Measurements from ENCODE around the gene CAMTA1. TPM values are rescaled to one million over a fixed set of nuclear protein-coding genes. Genes with fewer than 3 reads are reported as not detected.

The CAMTA1 gene
- polyA plus RNA-seq, 1 donor from 2014 or later, result 162 TPM

GRCh38 chr1:7716506-7716905 is 931.3 kb downstream of the CAMTA1 start:
- Histone ChIP-seq H2AFZ (ENCODE audit: low read depth, low read length) (no peak overlapping the region), H3K4me2 (ENCODE audit: low read length) (no peak overlapping the region), H3K27me3 (ENCODE audit: insufficient read depth, low read depth, low read length) (no peaks in the 10 kb centered on the region), H3K9me2 (ENCODE audit: insufficient read depth, low read length) (no peaks in the 10 kb centered on the region), H3F3A (ENCODE audit: insufficient read depth, low read length, poor library complexity, severe bottlenecking) (no peaks in the 10 kb centered on the region), H3K9me3 (ENCODE audit: low read length) (no peaks in the 10 kb centered on the region), H3K4me3 (ENCODE audit: low read length) (no peak overlapping the region), H4K20me1 (ENCODE audit: insufficient read depth) (peaks cover 45% of the 10 kb centered on the region), H3K36me3 (ENCODE audit: insufficient read depth, low read length) (peaks cover 8% of the 10 kb centered on the region), H3K27ac (ENCODE audit: low read length) (no peak overlapping the region), H3K9ac (ENCODE audit: low read length) (no peak overlapping the region), H3K79me2 (replicated peaks; ENCODE audit: insufficient read depth, low read length) (peaks cover 84% of the 10 kb centered on the region)
- TF ChIP-seq SMC3 (conservative IDR thresholded peaks at IDR 0.05; ENCODE audit: poor library complexity) (no peak), POLR2AphosphoS5 (IDR thresholded peaks at IDR 0.05) (peak; percentile 12)

GRCh38 chr1:7717748-7718368 is 932.6 kb downstream of the CAMTA1 start:
- no peak for TF ChIP-seq EP300 (conservative IDR thresholded peaks at IDR 0.05; ENCODE audit: poor library complexity, severe bottlenecking)
- no peaks in the 10 kb centered on the region for H3K9me3 ChIP-seq (ENCODE audit: low read length)

GRCh38 chr1:7719468-7720094 is 934.3 kb downstream of the CAMTA1 start:
- H3K9me3 ChIP-seq (ENCODE audit: low read length), result no peaks in the 10 kb centered on the region
- no peak overlapping the region for H2AFZ ChIP-seq (ENCODE audit: low read depth, low read length)
- H4K20me1 ChIP-seq (ENCODE audit: insufficient read depth), result peaks cover 41% of the 10 kb centered on the region
- H3K36me3 ChIP-seq (ENCODE audit: insufficient read depth, low read length), result no peaks in the 10 kb centered on the region
- H3K27me3 ChIP-seq (ENCODE audit: insufficient read depth, low read depth, low read length), result no peaks in the 10 kb centered on the region
- H3K9ac ChIP-seq (ENCODE audit: low read length), result no peak overlapping the region
- H3F3A ChIP-seq (ENCODE audit: insufficient read depth, low read length, poor library complexity, severe bottlenecking), result no peaks in the 10 kb centered on the region
- H3K4me2 ChIP-seq (ENCODE audit: low read length), result no peak overlapping the region
- no peak for TF ChIP-seq TAF1 (IDR thresholded peaks at IDR 0.05; ENCODE audit: low read depth)
- TF ChIP-seq POLR2AphosphoS5 (IDR thresholded peaks at IDR 0.05), result no peak
- no peak for TF ChIP-seq EZH2 (IDR thresholded peaks at IDR 0.05; ENCODE audit: borderline replicate concordance, insufficient read depth, low read length, poor library complexity, severe bottlenecking)
- no peak for TF ChIP-seq CTCF (IDR thresholded peaks at IDR 0.05; ENCODE audit: poor library complexity, severe bottlenecking)
- TF ChIP-seq REST (IDR thresholded peaks at IDR 0.05; ENCODE audit: borderline replicate concordance), result no peak
- no peak overlapping the region for H3K27ac ChIP-seq (ENCODE audit: low read length)
- H3K79me2 ChIP-seq (replicated peaks; ENCODE audit: insufficient read depth, low read length), result peaks cover 68% of the 10 kb centered on the region
- no peaks in the 10 kb centered on the region for H3K9me2 ChIP-seq (ENCODE audit: insufficient read depth, low read length)
- H3K4me3 ChIP-seq (ENCODE audit: low read length), result no peak overlapping the region

More at GRCh38 chr1:7717748-7718368, 932.6 kb downstream of the CAMTA1 start:
- H3K27ac ChIP-seq (ENCODE audit: low read length), result no peak overlapping the region
- peaks cover 48% of the 10 kb centered on the region for H4K20me1 ChIP-seq (ENCODE audit: insufficient read depth)
- no peak overlapping the region for H3K4me3 ChIP-seq (ENCODE audit: low read length)
- H3K9ac ChIP-seq (ENCODE audit: low read length), result no peak overlapping the region
- no peak overlapping the region for H2AFZ ChIP-seq (ENCODE audit: low read depth, low read length)
- H3K27me3 ChIP-seq (ENCODE audit: insufficient read depth, low read depth, low read length), result no peaks in the 10 kb centered on the region
- H3F3A ChIP-seq (ENCODE audit: insufficient read depth, low read length, poor library complexity, severe bottlenecking), result no peaks in the 10 kb centered on the region
- H3K9me2 ChIP-seq (ENCODE audit: insufficient read depth, low read length), result no peaks in the 10 kb centered on the region
- H3K36me3 ChIP-seq (ENCODE audit: insufficient read depth, low read length), result peaks cover 8% of the 10 kb centered on the region
- no peak overlapping the region for H3K4me2 ChIP-seq (ENCODE audit: low read length)
- peaks cover 78% of the 10 kb centered on the region for H3K79me2 ChIP-seq (replicated peaks; ENCODE audit: insufficient read depth, low read length)

Data from neural cell (in vitro differentiated cells).